Suprapubic skin (tissue), 4 donors: ENCODE data around the gene LRMDA.

Source experiments
- POLR2A ChIP-seq, 2 donors: fragments of 450-650 bp; IDR thresholded peaks; one replicate each; pipeline ENCODE4 v1.6.1; 2017; ENCODE audit warnings: antibody characterized with exemption in 2 of 2, mild to moderate bottlenecking in 2 of 2, moderate library complexity in 2 of 2
- POLR2AphosphoS5 ChIP-seq, 3 donors: sonication (generic); formaldehyde crosslinking; IDR thresholded peaks; one replicate each; pipeline ENCODE4 v1.6.1; 2017; ENCODE audit warnings: antibody characterized with exemption in 3 of 3
- TF ChIP-seq, protein P1 (sequence below), 2 donors: fragments of 200-600 bp in 1 of 2; fragments of 450-650 bp in 1 of 2; sonication (generic) in 1 of 2; IDR thresholded peaks; one replicate each; pipeline ENCODE4 v1.5.1; 2016 to 2019; ENCODE audit warnings: antibody characterized with exemption in 2 of 2, mild to moderate bottlenecking in 1 of 2, moderate library complexity in 1 of 2

DNA sequence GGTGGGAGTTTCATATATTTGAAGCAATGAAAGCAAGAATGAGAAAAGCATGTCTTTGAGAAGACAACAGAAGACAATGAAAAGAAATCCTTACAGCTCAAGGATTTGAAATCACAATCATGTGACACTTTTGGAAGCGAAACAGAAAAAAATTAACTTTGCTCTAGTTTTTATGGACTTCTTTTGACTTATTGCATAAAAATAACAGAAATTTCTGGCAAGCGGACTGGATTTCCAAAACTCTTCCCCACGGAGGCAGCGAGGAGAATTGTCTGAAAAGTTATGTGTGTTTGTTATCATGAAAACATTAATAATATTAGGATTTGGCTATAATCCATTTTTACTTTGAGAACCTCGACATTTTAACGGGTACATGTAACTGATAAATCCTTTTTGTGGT lies 223.3 kb downstream of the LRMDA start:
- TF ChIP-seq, protein P1, sequence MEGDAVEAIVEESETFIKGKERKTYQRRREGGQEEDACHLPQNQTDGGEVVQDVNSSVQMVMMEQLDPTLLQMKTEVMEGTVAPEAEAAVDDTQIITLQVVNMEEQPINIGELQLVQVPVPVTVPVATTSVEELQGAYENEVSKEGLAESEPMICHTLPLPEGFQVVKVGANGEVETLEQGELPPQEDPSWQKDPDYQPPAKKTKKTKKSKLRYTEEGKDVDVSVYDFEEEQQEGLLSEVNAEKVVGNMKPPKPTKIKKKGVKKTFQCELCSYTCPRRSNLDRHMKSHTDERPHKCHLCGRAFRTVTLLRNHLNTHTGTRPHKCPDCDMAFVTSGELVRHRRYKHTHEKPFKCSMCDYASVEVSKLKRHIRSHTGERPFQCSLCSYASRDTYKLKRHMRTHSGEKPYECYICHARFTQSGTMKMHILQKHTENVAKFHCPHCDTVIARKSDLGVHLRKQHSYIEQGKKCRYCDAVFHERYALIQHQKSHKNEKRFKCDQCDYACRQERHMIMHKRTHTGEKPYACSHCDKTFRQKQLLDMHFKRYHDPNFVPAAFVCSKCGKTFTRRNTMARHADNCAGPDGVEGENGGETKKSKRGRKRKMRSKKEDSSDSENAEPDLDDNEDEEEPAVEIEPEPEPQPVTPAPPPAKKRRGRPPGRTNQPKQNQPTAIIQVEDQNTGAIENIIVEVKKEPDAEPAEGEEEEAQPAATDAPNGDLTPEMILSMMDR (IDR thresholded peaks at IDR 0.05), result no peak
- TF ChIP-seq POLR2A (IDR thresholded peaks at IDR 0.05) (no peak), POLR2AphosphoS5 (IDR thresholded peaks at IDR 0.05) (no peak)
